Activated B cell treated with CpG ODN at 0.5 μM for 24 hours (primary cell): Measurements from ENCODE around the gene KCND3. TPM values are rescaled to one million over a fixed set of nuclear protein-coding genes. Genes with fewer than 3 reads are reported as not detected.

Experiments used
- ATAC-seq: fragments of 200-7000 bp; cut with Tn5 transposase; one replicate; pipeline ENCODE4 v1.10.0; 2021; ENCODE audit warnings: low read depth, mild to moderate bottlenecking, moderate library complexity
- CTCF ChIA-PET: fragments of 350-600 bp; sonication (Branson Sonifier 250); formaldehyde crosslinking; loops from one replicate; lab custom pipeline; 2021; ENCODE audit warnings: antibody characterized with exemption; lab: Charles Lee
- POLR2A ChIA-PET: fragments of 350-600 bp; sonication (Branson Sonifier 250); formaldehyde crosslinking; loops from one replicate; lab custom pipeline; 2021; ENCODE audit warnings: antibody characterized with exemption; lab: Charles Lee
- DNase-seq: peaks from one replicate; pipeline ENCODE4 v3.0.0; 2022
- H3K27ac Mint-ChIP-seq: one replicate; pipeline ENCODE4 v1.8.0; 2020; ENCODE audit warnings: mixed read lengths
- H3K27me3 Mint-ChIP-seq: one replicate; pipeline ENCODE4 v1.8.0; 2021; ENCODE audit warnings: mixed read lengths
- H3K36me3 Mint-ChIP-seq: one replicate; pipeline ENCODE4 v1.8.0; 2021; ENCODE audit warnings: low read depth, mixed read lengths
- H3K4me1 Mint-ChIP-seq: one replicate; pipeline ENCODE4 v1.8.0; 2021; ENCODE audit warnings: mixed read lengths
- H3K4me3 Mint-ChIP-seq: one replicate; pipeline ENCODE4 v1.8.0; 2020; ENCODE audit warnings: mild to moderate bottlenecking, mixed read lengths
- H3K9me3 Mint-ChIP-seq: one replicate; pipeline ENCODE4 v1.8.0; 2020; ENCODE audit warnings: mixed read lengths
- intact Hi-C: fragments of 100-400 bp; cut with micrococcal nuclease; formaldehyde crosslinking; loops from one replicate; pipeline ENCODE4 v1.15.1; 2024
- total RNA-seq: library from RNA; stranded (reverse); gene quantifications from 2 replicates; pipeline ENCODE4 v1.2.3, GENCODE V29; 2022
- TF ChIP-seq, protein P1 (sequence below): fragments of 200-600 bp; IDR thresholded peaks from one replicate; pipeline ENCODE4 v1.8.0; 2022; ENCODE audit warnings: antibody characterized with exemption, mild to moderate bottlenecking

Gene KCND3
- total RNA-seq, 1 donor from 2014 or later, result 0.04 TPM

DNA sequence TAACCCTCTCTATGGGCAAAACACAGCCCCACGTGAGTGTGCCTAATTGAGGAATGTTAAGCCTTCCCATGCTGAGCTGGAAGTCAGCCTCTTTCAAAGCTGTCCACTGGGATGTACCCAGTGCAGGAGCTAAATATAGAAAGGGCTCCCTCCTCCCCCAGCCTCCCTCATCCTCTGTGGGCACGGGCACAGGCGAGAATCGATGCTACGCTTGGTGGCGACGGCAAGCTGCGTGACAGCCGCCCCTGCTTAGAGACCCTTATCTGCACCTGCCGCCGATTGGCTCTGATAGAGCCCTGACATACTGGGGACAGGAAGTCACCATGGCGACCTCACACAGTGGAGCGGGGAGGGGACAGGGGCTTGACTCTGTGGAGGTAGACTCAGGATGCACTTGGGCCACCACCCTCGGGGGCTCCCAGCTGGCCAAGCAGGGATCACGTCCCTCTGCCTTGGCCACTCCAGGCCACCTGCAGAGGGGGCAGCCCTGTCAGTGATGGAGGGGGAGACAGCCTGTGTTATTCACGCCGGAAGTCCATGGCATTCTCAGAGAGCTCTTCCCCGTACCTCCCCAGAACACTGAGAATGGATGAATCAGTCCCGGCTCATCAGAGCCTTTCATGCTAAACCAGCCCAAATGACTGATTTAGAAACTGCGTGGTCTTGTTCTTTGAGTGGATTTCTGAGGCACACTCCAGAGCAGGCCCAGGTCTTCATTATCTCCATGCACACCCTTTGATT lies 84.8 kb downstream of the KCND3 start:
- no peaks in the 10 kb centered on the region for H3K9me3 Mint-ChIP-seq
- no peaks in the 10 kb centered on the region for H3K36me3 Mint-ChIP-seq
- intact Hi-C loops, result no loop called here
- POLR2A ChIA-PET, result no interaction called here
- CTCF ChIA-PET, result no interaction called here
- DNase-seq, result no peak
- no peak overlapping the region for H3K27ac Mint-ChIP-seq
- peaks cover 36% of the 10 kb centered on the region for H3K27me3 Mint-ChIP-seq
- TF ChIP-seq, protein P1, sequence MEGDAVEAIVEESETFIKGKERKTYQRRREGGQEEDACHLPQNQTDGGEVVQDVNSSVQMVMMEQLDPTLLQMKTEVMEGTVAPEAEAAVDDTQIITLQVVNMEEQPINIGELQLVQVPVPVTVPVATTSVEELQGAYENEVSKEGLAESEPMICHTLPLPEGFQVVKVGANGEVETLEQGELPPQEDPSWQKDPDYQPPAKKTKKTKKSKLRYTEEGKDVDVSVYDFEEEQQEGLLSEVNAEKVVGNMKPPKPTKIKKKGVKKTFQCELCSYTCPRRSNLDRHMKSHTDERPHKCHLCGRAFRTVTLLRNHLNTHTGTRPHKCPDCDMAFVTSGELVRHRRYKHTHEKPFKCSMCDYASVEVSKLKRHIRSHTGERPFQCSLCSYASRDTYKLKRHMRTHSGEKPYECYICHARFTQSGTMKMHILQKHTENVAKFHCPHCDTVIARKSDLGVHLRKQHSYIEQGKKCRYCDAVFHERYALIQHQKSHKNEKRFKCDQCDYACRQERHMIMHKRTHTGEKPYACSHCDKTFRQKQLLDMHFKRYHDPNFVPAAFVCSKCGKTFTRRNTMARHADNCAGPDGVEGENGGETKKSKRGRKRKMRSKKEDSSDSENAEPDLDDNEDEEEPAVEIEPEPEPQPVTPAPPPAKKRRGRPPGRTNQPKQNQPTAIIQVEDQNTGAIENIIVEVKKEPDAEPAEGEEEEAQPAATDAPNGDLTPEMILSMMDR, result no peak
- no peak for ATAC-seq
- no peak overlapping the region for H3K4me3 Mint-ChIP-seq
- H3K4me1 Mint-ChIP-seq, result no peaks in the 10 kb centered on the region

- TF ChIP-seq, protein P1, result no peak
- DNase-seq (no peak), ATAC-seq (no peak)
- Mint-ChIP-seq H3K4me1 (no peaks in the 10 kb centered on the region), H3K27ac (no peak overlapping the region), H3K27me3 (peaks cover 30% of the 10 kb centered on the region), H3K4me3 (no peak overlapping the region), H3K36me3 (no peaks in the 10 kb centered on the region), H3K9me3 (no peaks in the 10 kb centered on the region)
- ChIA-PET CTCF (no interaction called here), POLR2A (no interaction called here)
- intact Hi-C loops, result no loop called here
Measured at GRCh38 chr1:111903871-111904449, 85.5 kb downstream of the KCND3 start.

DNA sequence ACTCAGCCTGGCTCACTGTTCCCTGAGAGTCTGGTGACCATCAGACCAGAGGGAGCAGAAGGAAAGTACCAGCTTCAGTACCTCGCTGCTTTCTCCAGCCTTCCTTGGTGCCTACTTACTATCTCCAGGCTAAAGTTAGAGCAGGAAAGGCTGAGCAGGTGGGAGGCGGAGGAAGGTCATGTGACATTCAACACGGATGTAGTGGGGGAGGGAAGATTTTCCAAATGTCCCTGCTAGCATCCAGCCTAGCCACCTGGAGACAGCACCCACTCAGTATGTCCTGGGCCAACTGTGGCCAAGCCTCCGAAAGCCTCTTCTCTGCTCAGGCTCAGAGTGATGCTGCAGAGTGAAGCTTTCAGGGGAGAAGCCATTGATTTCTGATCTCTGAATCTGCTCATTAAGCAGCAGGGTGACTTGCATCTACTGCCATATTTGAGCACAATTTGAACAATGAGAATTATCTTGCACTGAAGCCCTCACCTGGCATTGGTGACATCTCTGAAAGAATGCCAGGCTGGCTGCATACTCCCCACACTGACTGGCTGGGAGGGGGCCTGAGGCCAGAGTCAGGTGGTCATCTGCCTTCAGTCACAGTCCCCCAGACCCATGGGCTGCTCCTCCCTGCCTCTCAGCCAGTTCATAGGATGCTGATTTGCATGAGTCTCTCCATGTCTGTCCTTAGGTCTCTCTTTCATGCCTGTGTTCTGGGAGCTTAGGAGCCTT lies 86.2 kb downstream of the KCND3 start:
- intact Hi-C loops, result no loop called here
- no peak overlapping the region for H3K27ac Mint-ChIP-seq

GRCh38 chr1:111895469-111895868 lies 94.0 kb downstream of the KCND3 start:
- intact Hi-C loops, result no loop called here
- ChIA-PET CTCF (no interaction called here), POLR2A (interaction anchor here (0.6 kb wide), 1 partner anchor 459 kb away, joined by 7 read pairs; no protein-coding TSS in a partner anchor)
- ATAC-seq (no peak), DNase-seq (no peak)
- no peaks in the 10 kb centered on the region for H3K9me3 Mint-ChIP-seq
- TF ChIP-seq, protein P1, result no peak
- H3K4me3 Mint-ChIP-seq, result no peak overlapping the region
- H3K4me1 Mint-ChIP-seq, result no peaks in the 10 kb centered on the region
- no peaks in the 10 kb centered on the region for H3K36me3 Mint-ChIP-seq
- H3K27ac Mint-ChIP-seq, result no peak overlapping the region
- peaks cover 15% of the 10 kb centered on the region for H3K27me3 Mint-ChIP-seq

More for the DNA sequence above, 86.2 kb downstream of the KCND3 start:
- ATAC-seq (no peak), DNase-seq (no peak)
- H3K27me3 Mint-ChIP-seq, result peaks cover 27% of the 10 kb centered on the region
- no peak overlapping the region for H3K4me3 Mint-ChIP-seq
- H3K9me3 Mint-ChIP-seq, result no peaks in the 10 kb centered on the region
- POLR2A ChIA-PET, result no interaction called here
- no peaks in the 10 kb centered on the region for H3K4me1 Mint-ChIP-seq
- H3K36me3 Mint-ChIP-seq, result no peaks in the 10 kb centered on the region
- CTCF ChIA-PET, result no interaction called here
- TF ChIP-seq, protein P1, result no peak

GRCh38 chr1:111895017-111895416 lies 94.5 kb downstream of the KCND3 start:
- no peak for ATAC-seq
- H3K27me3 Mint-ChIP-seq, result peaks cover 15% of the 10 kb centered on the region
- H3K4me3 Mint-ChIP-seq, result no peak overlapping the region
- CTCF ChIA-PET, result no interaction called here
- DNase-seq, result no peak
- H3K9me3 Mint-ChIP-seq, result no peaks in the 10 kb centered on the region
- intact Hi-C loops, result no loop called here
- no peak overlapping the region for H3K27ac Mint-ChIP-seq
- TF ChIP-seq, protein P1, result no peak
- no peaks in the 10 kb centered on the region for H3K36me3 Mint-ChIP-seq
- H3K4me1 Mint-ChIP-seq, result no peaks in the 10 kb centered on the region
- POLR2A ChIA-PET, result no interaction called here
